Endodermal cell (in vitro differentiated cells): ENCODE measurements around the gene BTBD9. TPM values are rescaled to one million over a fixed set of nuclear protein-coding genes. Genes with fewer than 3 reads are reported as not detected.

Experiments used
- DNase-seq: peaks from one replicate; pipeline ENCODE4 v3.0.0-alpha.2; 2017
- H3K27ac ChIP-seq: 2 replicates; pipeline ENCODE4 v1.5.1; 2013; ENCODE audit warnings: mild to moderate bottlenecking, low read depth, low read length, moderate library complexity
- H3K27me3 ChIP-seq: 2 replicates; pipeline ENCODE4 v1.6.1; 2013; ENCODE audit warnings: mild to moderate bottlenecking, low read length, moderate library complexity; ENCODE audit not compliant: insufficient read depth, control insufficient read depth, poor library complexity, severe bottlenecking
- H3K36me3 ChIP-seq: 2 replicates; pipeline ENCODE4 v1.7.0; 2013; ENCODE audit warnings: mild to moderate bottlenecking, low read length, moderate library complexity; ENCODE audit not compliant: control insufficient read depth, insufficient read depth
- H3K4me1 ChIP-seq: one replicate; pipeline ENCODE4 v1.7.0; 2013; ENCODE audit warnings: low read length; ENCODE audit not compliant: control insufficient read depth, insufficient read depth
- H3K4me3 ChIP-seq: 2 replicates; pipeline ENCODE4 v1.5.1; 2013; ENCODE audit warnings: mild to moderate bottlenecking, low read length, moderate library complexity
- H3K9ac ChIP-seq: 2 replicates; pipeline ENCODE4 v1.6.1; 2013; ENCODE audit warnings: mild to moderate bottlenecking, low read length, moderate library complexity; ENCODE audit not compliant: poor library complexity, severe bottlenecking; ENCODE audit errors: extremely low read depth
- H3K9me3 ChIP-seq: 2 replicates; pipeline ENCODE4 v1.6.1; 2013; ENCODE audit warnings: mild to moderate bottlenecking, low read length, moderate library complexity; ENCODE audit not compliant: control insufficient read depth
- H3K27ac Mint-ChIP-seq: 2 replicates; pipeline ENCODE4 v1.8.0; 2020; ENCODE audit warnings: mixed read lengths
- H3K27me3 Mint-ChIP-seq: 2 replicates; pipeline ENCODE4 v1.8.0; 2021; ENCODE audit warnings: mild to moderate bottlenecking, mixed read lengths; ENCODE audit not compliant: insufficient read depth
- H3K36me3 Mint-ChIP-seq: 2 replicates; pipeline ENCODE4 v1.8.0; 2020; ENCODE audit warnings: low read depth, mixed read lengths
- H3K4me1 Mint-ChIP-seq: 2 replicates; pipeline ENCODE4 v1.8.0; 2020; ENCODE audit warnings: mixed read lengths
- H3K4me3 Mint-ChIP-seq: 2 replicates; pipeline ENCODE4 v1.8.0; 2020; ENCODE audit warnings: mild to moderate bottlenecking, moderate library complexity, mixed read lengths
- H3K9me3 Mint-ChIP-seq: 2 replicates; pipeline ENCODE4 v1.8.0; 2020; ENCODE audit warnings: mild to moderate bottlenecking, mixed read lengths
- CTCF ChIP-seq: fragments of 200-600 bp; sonication (generic); conservative IDR thresholded peaks from 2 replicates; pipeline ENCODE4 v1.5.0; 2021; ENCODE audit warnings: antibody characterized with exemption, mild to moderate bottlenecking
- WGBS, 2 experiments: methylation state at CpG; one replicate each; pipeline versions ENCODE4 v1.1.5 to v1.1.7; 2013; ENCODE audit warnings: missing lambda C conversion rate in 2 of 2, mixed read lengths in 1 of 2; ENCODE audit not compliant: insufficient coverage in 1 of 2, insufficient read length in 1 of 2; 5-methylcytosine and 5-hydroxymethylcytosine counted together
- total RNA-seq, 2 donors: library from RNA; stranded (reverse); fragmentation: NEBNext Ultra II Directional in 1 of 2; extraction: Animal tissue kit (Norgen Biotek cat#: 25700) in 1 of 2; gene quantifications; 2 replicates in 1 of 2; 3 replicates in 1 of 2; pipeline ENCODE4 v1.2.1, GENCODE V29; 2021

Gene BTBD9
- total RNA-seq, 2 donors from 2014 or later: 7.6 to 12.3 TPM

DNA sequence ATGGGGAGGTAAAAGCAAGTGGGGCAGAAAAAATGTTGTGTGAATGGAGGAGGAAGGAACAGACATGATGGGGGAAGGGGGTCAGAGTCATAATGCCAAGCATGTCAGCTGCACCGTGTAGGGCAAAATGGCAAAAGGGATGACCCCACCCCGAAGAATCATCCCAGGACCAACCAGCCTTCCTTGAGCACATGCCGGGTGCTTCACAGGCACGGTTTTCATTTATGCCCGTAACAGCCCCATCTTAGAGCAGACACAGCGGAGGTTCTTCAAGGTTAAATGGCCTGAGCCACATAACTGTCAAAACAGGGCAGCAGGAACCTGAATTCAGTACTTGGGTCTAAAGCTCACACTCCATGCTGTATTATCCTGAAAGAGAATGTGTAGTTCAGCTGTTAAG lies 498.0 kb downstream of the BTBD9 start:
- H3K27ac ChIP-seq: no peak overlapping the region
- no peak for TF ChIP-seq CTCF

DNA sequence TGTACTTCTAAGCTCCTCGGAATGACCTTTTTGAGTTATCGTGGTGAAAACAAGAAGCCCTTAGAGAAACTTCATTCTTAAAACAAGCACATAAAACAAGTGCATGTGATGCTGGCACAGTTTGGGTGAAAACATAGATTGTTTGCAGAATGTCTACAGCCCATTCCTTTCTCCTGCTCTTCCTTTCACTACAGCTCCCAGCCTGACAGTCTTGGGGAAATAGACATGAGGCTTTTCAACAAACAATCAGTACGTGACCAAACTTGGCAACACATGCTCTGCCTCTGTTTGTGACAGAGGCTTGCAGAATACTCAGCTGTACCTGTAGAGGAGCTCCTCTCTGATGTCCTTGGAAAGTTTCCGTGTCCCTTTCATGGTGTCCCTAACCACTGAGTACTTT lies 498.6 kb downstream of the BTBD9 start:
- WGBS, 2 experiments: 73 to 95% methylated on average over 1 to 4 of the region's 4 CpGs
- no peaks in the 10 kb centered on the region for H3K4me1 ChIP-seq
- no peak overlapping the region for H3K4me3 ChIP-seq
- H3K27ac ChIP-seq: no peak overlapping the region
- no peaks in the 10 kb centered on the region for H3K9me3 Mint-ChIP-seq
- H3K9me3 ChIP-seq: no peaks in the 10 kb centered on the region
- no peaks in the 10 kb centered on the region for H3K27me3 ChIP-seq
- no peak overlapping the region for H3K27ac Mint-ChIP-seq
- no peak for DNase-seq
- peaks cover 6% of the 10 kb centered on the region for H3K36me3 Mint-ChIP-seq
- no peak for TF ChIP-seq CTCF
- no peak overlapping the region for H3K9ac ChIP-seq
- H3K27me3 Mint-ChIP-seq: no peaks in the 10 kb centered on the region
- peaks cover 11% of the 10 kb centered on the region for H3K4me1 Mint-ChIP-seq
- no peaks in the 10 kb centered on the region for H3K36me3 ChIP-seq
- no peak overlapping the region for H3K4me3 Mint-ChIP-seq

More for the DNA sequence above, 498.0 kb downstream of the BTBD9 start:
- Mint-ChIP-seq H3K9me3 (no peaks in the 10 kb centered on the region), H3K27me3 (no peaks in the 10 kb centered on the region), H3K4me3 (no peak overlapping the region), H3K27ac (no peak overlapping the region), H3K4me1 (peaks cover 11% of the 10 kb centered on the region), H3K36me3 (peaks cover 6% of the 10 kb centered on the region)
- Histone ChIP-seq H3K4me1 (no peaks in the 10 kb centered on the region), H3K27me3 (no peaks in the 10 kb centered on the region), H3K4me3 (no peak overlapping the region), H3K9me3 (no peaks in the 10 kb centered on the region), H3K9ac (no peak overlapping the region), H3K36me3 (no peaks in the 10 kb centered on the region)
- 90 to 96% methylated on average over 6 of the region's 6 CpGs for WGBS, 2 experiments
- no peak for DNase-seq

DNA sequence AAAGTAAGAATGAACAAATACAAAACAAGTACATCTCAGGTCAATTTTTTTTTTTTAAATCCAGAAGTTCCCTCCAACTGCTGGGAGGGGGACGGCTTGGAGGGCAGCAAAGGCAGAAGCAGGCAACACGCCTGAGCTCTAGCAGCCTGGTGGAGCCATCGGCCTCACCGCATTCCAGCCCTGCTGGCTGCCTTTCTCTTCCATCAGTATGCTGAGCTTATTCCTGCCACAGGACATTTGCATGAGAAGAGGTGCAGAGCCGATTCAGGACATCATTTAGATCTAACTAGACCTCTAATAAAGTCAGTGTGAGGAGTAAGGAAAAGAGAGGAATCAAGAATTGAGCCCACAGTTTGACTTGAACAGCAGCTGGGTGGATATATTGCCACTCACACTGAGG lies 501.4 kb downstream of the BTBD9 start:
- peak; percentile 78 for DNase-seq
- Mint-ChIP-seq H3K4me3 (no peak overlapping the region), H3K27ac (no peak overlapping the region), H3K27me3 (no peaks in the 10 kb centered on the region), H3K4me1 (peaks cover 16% of the 10 kb centered on the region), H3K9me3 (no peaks in the 10 kb centered on the region), H3K36me3 (peaks cover 19% of the 10 kb centered on the region)
- H3K36me3 ChIP-seq: peaks cover 6% of the 10 kb centered on the region
- TF ChIP-seq CTCF: no peak
- no peaks in the 10 kb centered on the region for H3K4me1 ChIP-seq
- no peaks in the 10 kb centered on the region for H3K9me3 ChIP-seq
- 68 to 77% methylated on average over 3 to 5 of the region's 5 CpGs for WGBS, 2 experiments
- H3K27me3 ChIP-seq: no peaks in the 10 kb centered on the region
- no peak overlapping the region for H3K4me3 ChIP-seq
- no peak overlapping the region for H3K9ac ChIP-seq
- no peak overlapping the region for H3K27ac ChIP-seq
